Transverse colon (tissue), 4 donors: ENCODE results near the gene BAZ1B. TPM values are rescaled to one million over a fixed set of nuclear protein-coding genes. Genes with fewer than 3 reads are reported as not detected.
"Not testable (repeated sequence)": the region's sequence is repeated elsewhere in the genome, so short reads cannot be mapped to it uniquely, and the experiment has no call there.

ENCODE experiments used
- DNase-seq: peaks from one replicate; pipeline ENCODE4 v3.0.0-alpha.2; 2019
- H3K27ac ChIP-seq, 4 donors: fragments of 200-600 bp; sonication (generic); 2 replicates each; pipeline ENCODE4 v1.5.1; 2016 to 2018; ENCODE audit warnings: inconsistent platforms in 4 of 4
- H3K27me3 ChIP-seq: fragments of 200-600 bp; sonication (generic); 2 replicates; pipeline ENCODE4 v1.5.1; 2017; ENCODE audit warnings: inconsistent platforms
- H3K36me3 ChIP-seq, 4 donors: fragments of 200-600 bp; sonication (generic); 2 replicates each; pipeline ENCODE4 v1.5.1; 2017 to 2019; ENCODE audit warnings: inconsistent platforms in 4 of 4
- H3K4me1 ChIP-seq, 4 donors: fragments of 200-600 bp; sonication (generic); 2 replicates each; pipeline ENCODE4 v1.5.1; 2017 to 2020; ENCODE audit warnings: inconsistent platforms in 4 of 4
- H3K4me3 ChIP-seq, 4 donors: fragments of 200-600 bp; sonication (generic); 1 replicate in 1 of 4; 2 replicates in 3 of 4; pipeline versions ENCODE4 v1.5.1 to v1.6.1; 2017 to 2019; ENCODE audit warnings: inconsistent platforms in 4 of 4
- H3K9me3 ChIP-seq, 2 donors: fragments of 200-600 bp; sonication (generic); 2 replicates each; pipeline ENCODE4 v1.5.1; 2017 to 2019; ENCODE audit warnings: inconsistent platforms in 2 of 2
- EP300 ChIP-seq: sonication (generic); formaldehyde crosslinking; IDR thresholded peaks from one replicate; pipeline ENCODE4 v1.6.1; 2017; ENCODE audit warnings: antibody characterized with exemption, low read depth
- POLR2A ChIP-seq: fragments of 450-650 bp; IDR thresholded peaks from one replicate; pipeline ENCODE4 v1.6.1; 2016; ENCODE audit warnings: antibody characterized with exemption, mild to moderate bottlenecking, moderate library complexity
- POLR2AphosphoS5 ChIP-seq, 3 donors: sonication (generic); formaldehyde crosslinking; IDR thresholded peaks; one replicate each; pipeline ENCODE4 v1.6.1; 2016; ENCODE audit warnings: antibody characterized with exemption in 3 of 3
- WGBS, 2 donors: methylation state at CpG; one replicate each; pipeline ENCODE4 v1.1.5; 2018; ENCODE audit warnings: low coverage in 1 of 2; 5-methylcytosine and 5-hydroxymethylcytosine counted together
- in situ Hi-C, 4 donors: fragments of 200-750 bp; cut with MboI; loops; one replicate each; pipeline versions ENCODE4 v1.15.0 to v1.15.1; 2017; ENCODE audit warnings: low sequenced_read_pairs in 3 of 4, low pct_ligation_motif_present in 1 of 4, low pct_unique_long_range_greater_than_20kb in 1 of 4
- intact Hi-C: fragments of 100-400 bp; cut with DNase I; formaldehyde crosslinking; loops from one replicate; pipeline ENCODE4 v1.15.1; 2023; ENCODE audit warnings: low total_unique reads
- total RNA-seq, 4 donors: library from RNA; depleted of rRNA; stranded (reverse); fragments of >200 nt; gene quantifications; one replicate each; pipeline ENCODE4 v1.1.0, GENCODE V29; 2016
- TF ChIP-seq, protein P1 (sequence below), 5 experiments: fragments of 200-600 bp in 3 of 5; fragments of 450-650 bp in 2 of 5; sonication (generic) in 3 of 5; IDR thresholded peaks; 1 replicate in 2 of 5; 2 replicates in 3 of 5; pipeline ENCODE4 v1.5.1; 2016 to 2017; ENCODE audit warnings: antibody characterized with exemption in 5 of 5, inconsistent platforms in 3 of 5, mild to moderate bottlenecking in 2 of 5, moderate library complexity in 1 of 5

BAZ1B gene
- total RNA-seq, 4 donors from 2014 or later = 28.7 to 48.0 (median 33.7) TPM

DNA sequence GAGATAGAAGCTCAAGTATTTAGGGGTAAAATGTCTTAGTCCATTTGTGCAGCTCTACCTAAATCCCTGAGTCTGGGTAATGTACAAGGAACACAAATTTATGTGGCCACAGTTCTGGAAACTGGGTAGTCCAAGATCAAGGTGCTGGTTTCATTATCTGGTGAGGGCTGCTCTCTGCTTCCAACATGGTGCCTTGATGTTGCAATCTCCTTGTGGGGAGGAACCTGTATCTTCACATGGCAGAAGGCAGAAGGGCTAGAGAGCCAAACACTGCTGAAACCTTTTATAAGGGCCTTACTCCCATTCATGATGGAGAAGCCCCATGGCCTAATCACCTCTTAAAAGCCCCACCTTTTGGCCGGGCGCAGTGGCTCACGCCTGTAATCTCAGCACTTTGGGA lies 8.7 kb upstream of the BAZ1B start:
- TF ChIP-seq, protein P1, sequence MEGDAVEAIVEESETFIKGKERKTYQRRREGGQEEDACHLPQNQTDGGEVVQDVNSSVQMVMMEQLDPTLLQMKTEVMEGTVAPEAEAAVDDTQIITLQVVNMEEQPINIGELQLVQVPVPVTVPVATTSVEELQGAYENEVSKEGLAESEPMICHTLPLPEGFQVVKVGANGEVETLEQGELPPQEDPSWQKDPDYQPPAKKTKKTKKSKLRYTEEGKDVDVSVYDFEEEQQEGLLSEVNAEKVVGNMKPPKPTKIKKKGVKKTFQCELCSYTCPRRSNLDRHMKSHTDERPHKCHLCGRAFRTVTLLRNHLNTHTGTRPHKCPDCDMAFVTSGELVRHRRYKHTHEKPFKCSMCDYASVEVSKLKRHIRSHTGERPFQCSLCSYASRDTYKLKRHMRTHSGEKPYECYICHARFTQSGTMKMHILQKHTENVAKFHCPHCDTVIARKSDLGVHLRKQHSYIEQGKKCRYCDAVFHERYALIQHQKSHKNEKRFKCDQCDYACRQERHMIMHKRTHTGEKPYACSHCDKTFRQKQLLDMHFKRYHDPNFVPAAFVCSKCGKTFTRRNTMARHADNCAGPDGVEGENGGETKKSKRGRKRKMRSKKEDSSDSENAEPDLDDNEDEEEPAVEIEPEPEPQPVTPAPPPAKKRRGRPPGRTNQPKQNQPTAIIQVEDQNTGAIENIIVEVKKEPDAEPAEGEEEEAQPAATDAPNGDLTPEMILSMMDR (IDR thresholded peaks at IDR 0.05) = no peak
- TF ChIP-seq EP300 = no peak
- TF ChIP-seq POLR2AphosphoS5 (IDR thresholded peaks at IDR 0.05) = no peak
- no peak for TF ChIP-seq POLR2A
- H3K4me3 ChIP-seq = no peak overlapping the region
- no peak overlapping the region for H3K27ac ChIP-seq
- DNase-seq = no peak
- peaks cover 0 to 5% (median 2%) of the 10 kb centered on the region in 4 donors for H3K36me3 ChIP-seq
- peaks cover 0 to 8% (median 0%) of the 10 kb centered on the region in 4 donors for H3K4me1 ChIP-seq
- H3K9me3 ChIP-seq = no peaks in the 10 kb centered on the region
- intact Hi-C loops = no loop called here
- in situ Hi-C loops = no loop called here
- H3K27me3 ChIP-seq = no peaks in the 10 kb centered on the region
- 98% methylated on average over 3 of the region's 3 CpGs; no CpG with 5 or more reads in 1 of the 2 donors for WGBS, 2 donors

DNA sequence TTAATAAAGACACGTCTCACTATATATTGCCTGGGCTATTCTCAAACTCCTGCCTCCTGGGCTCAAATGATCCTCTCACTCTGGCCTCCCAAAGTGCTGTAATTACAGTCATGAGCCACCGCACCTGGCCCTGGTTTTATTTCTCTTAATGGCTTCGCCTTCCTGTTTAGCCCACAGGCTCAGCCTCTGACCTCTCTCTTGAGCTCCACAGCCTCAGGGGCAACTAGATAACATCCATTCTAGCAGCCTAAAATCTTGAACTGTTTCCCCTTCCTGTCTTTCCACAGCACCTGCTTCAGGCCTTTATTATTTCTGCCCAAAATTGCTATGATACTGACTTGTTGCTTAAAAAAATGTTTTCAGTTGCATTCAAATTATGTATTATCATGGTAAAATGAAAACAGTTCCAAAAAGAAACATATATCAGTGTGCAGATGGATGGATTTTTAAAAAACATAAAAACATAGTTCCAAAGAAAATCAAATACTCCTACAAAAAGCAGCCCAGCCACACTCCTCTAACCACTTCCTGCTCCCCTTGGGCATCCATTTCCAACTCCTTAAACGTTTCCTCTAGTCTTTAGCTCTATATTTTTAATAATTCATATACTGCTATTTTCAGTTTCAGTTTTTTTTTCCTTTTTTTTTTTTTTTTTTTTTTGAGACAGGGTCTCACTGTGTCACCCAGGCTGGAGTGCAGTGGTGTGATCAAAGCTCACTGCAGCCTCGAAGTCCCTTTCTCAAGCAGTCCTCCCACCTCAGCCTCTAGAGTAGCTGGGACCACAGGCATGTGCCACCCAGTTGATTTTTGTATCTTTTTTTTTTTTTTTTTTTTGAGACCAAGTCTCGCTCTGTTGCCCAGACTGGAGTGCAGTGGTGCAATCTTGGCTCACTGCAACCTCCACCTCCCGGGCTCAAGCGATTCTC lies 5.1 kb upstream of the BAZ1B start:
- Histone ChIP-seq H3K27me3 (no peaks in the 10 kb centered on the region), H3K9me3 (no peaks in the 10 kb centered on the region), H3K4me1 (peaks cover 0 to 21% (median 7%) of the 10 kb centered on the region in 4 donors), H3K36me3 (no peaks in the 10 kb centered on the region), H3K27ac (peak overlapping the region in 1 of 4 donors; percentile 34), H3K4me3 (no peak overlapping the region)
- in situ Hi-C loops = no loop called here
- 47 to 63% methylated on average over 4 to 8 of the region's 8 CpGs for WGBS, 2 donors
- no peak for TF ChIP-seq POLR2A
- no peak for TF ChIP-seq POLR2AphosphoS5 (IDR thresholded peaks at IDR 0.05)
- TF ChIP-seq EP300 = no peak
- TF ChIP-seq, protein P1 (IDR thresholded peaks at IDR 0.05) = no peak
- DNase-seq = no peak
- intact Hi-C loops = no loop called here

DNA sequence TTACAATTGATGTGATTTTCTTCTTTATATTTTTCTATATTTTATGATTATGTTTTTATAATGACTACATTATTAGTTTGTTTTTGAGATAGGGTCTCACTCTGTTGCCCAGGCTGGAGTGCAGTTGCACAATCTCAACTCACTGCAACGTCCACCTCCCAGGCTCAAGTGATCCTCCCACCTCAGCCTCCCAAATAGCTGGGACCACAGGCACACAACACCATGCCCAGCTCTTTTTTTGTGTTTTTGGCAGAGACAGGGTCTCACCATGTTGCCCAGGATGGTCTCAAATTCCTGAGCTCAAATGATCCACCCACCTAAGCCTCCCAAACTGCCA lies 4.0 kb upstream of the BAZ1B start:
- H3K36me3 ChIP-seq, H3K4me3 ChIP-seq, H3K27me3 ChIP-seq, in situ Hi-C loops, H3K9me3 ChIP-seq, intact Hi-C loops, DNase-seq: not testable (repeated sequence)
- Histone ChIP-seq H3K4me1 (peaks cover 0 to 21% (median 7%) of the 10 kb centered on the region in 4 donors), H3K27ac (peak overlapping the region in 1 of 4 donors; percentile 12)
- WGBS, 2 donors = 78 to 88% methylated on average over 1 of the region's 1 CpG

DNA sequence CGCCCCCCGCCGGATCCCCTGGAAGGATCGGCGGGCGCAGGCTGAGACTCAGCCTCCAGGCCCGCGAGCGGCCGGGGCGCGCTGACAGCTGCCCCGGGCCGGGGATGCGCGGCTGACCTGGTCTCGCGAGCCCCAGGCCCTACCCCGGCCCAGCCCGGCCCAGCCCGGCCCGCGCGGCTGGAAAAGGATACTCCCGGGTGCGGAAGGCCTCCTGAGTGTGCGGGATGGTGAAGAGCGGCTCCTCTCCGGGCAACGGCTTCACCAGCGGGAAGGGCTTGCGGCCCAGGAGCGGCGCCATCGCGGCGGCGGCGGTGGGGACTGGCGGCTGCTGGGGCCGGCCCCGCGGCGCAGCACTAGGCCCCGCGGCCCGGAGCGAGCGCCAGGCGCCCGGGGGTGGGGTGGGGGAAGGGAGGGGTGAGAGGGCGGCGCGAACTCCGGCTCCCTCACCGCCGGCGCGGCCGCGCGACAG lies 423 bp downstream of the BAZ1B start:
- in situ Hi-C loops (no loop called here), intact Hi-C loops (loop anchor here (2.0 to 5.0 kb wide), 2 partner anchors 55 to 1061 kb away; no protein-coding TSS in a partner anchor)
- Histone ChIP-seq H3K27me3 (no peaks in the 10 kb centered on the region), H3K9me3 (no peaks in the 10 kb centered on the region), H3K4me3 (peak overlapping the region; percentile 81 to 91 (median 87)), H3K4me1 (peaks cover 10 to 47% (median 30%) of the 10 kb centered on the region in 4 donors), H3K36me3 (peaks cover 0 to 6% (median 0%) of the 10 kb centered on the region in 4 donors), H3K27ac (peak overlapping the region; percentile 91 to 97 (median 97))
- TF ChIP-seq EP300 (no peak), POLR2A (no peak), POLR2AphosphoS5 (IDR thresholded peaks at IDR 0.05) (no peak)
- TF ChIP-seq, protein P1 (IDR thresholded peaks at IDR 0.05) = no peak
- DNase-seq = no peak
- 1% methylated on average over 21 of the region's 62 CpGs; no CpG with 5 or more reads in 1 of the 2 donors for WGBS, 2 donors
